ENCODE data around the gene TM7SF3.
"Not testable (repeated sequence)": the region's sequence is repeated elsewhere in the genome, so short reads cannot be mapped to it uniquely, and the experiment has no call there.

TM7SF3 gene

DNA sequence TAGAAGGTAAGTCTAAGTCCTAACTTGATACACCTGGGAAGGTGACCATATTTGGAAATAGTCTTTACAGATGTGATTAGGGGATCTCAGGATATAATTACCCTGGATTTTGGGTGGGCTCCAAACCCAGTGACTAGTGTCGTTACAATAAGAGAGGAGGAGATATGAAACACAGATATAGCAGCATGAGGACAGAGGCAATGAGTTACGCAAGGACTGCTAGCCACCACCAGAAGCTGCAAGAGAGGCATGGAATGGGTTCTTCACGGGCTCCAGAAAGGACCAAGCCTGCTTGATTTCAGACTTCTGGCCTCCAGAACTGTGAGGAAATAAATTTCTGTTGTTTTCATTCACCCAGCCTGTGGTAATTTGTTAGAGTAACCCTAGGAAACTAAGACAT, 47.3 kb downstream of the TM7SF3 start:
- no peak for DNase-seq (ENCODE audit: low read depth)

DNA sequence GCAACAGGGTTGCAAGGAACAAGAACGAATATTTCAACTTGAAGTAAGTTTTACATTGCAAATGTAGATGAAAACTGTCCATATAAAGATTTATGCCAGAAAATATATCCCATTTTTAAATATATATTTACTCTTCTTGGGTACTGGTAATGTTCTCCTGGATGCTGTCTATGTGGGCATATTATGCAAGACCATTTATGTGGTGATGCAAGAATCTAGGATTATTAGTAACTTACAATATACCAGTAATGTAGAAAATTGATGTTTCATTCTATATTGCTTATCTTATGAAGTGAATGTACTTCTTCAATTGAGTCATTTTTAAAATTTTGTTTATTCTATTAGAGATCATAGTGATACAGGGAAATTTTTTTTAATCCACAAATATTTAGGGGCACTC, 50.8 kb downstream of the TM7SF3 start:
- H3K4me3 ChIP-seq (ENCODE audit: low read depth, low read length), result no peak overlapping the region
- no peak for DNase-seq (ENCODE audit: low read depth)
- no peak for TF ChIP-seq CTCF (IDR thresholded peaks at IDR 0.05; ENCODE audit: control insufficient read depth, extremely low read depth, insufficient read depth)

More for the DNA sequence above, 47.3 kb downstream of the TM7SF3 start:
- no peak overlapping the region for H3K4me3 ChIP-seq (ENCODE audit: low read depth, low read length)
- no peak for TF ChIP-seq CTCF (IDR thresholded peaks at IDR 0.05; ENCODE audit: control insufficient read depth, extremely low read depth, insufficient read depth)

DNA sequence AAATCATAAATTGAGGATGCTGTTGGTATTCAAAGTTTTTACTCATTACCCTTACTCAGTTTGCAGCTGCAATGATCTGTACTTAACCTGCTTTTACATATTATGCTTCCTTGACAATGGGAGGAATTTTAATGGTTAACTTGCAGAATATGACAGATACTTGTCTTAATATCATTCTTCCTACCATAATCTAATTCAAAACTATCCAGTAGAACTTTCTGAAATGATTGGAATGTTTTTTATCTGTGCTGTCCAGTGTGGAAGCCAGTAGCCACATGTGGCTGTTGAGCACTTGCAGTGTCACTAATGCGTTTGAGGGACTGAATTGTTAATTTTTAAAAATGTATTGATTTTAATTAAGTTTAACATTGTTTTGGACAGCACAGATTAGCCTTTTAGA, 52.4 kb downstream of the TM7SF3 start:
- no peak for DNase-seq (ENCODE audit: low read depth)
- no peak for TF ChIP-seq CTCF (IDR thresholded peaks at IDR 0.05; ENCODE audit: control insufficient read depth, extremely low read depth, insufficient read depth)
- no peak overlapping the region for H3K4me3 ChIP-seq (ENCODE audit: low read depth, low read length)

DNA sequence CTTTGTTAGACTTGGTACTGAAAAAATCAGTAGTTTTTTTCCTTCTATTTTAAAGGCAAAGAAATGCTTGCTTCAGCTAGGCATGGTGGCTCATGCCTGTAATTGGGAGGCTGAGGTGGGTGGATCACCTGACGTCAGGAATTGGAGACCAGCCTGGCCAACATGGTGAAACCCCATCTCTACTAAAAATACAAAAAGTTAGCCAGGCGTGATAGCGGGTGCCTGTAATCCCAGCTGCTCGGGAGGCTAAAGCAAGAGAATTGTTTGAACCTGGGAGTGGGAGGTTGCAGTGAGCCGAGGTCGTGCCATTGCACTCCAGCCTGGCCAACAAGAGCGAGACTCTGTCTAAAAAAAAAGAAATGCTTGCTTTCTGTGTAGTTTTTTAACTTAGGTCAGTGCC, 52.8 kb downstream of the TM7SF3 start:
- not testable (repeated sequence) for H3K4me3 ChIP-seq (ENCODE audit: low read depth, low read length); DNase-seq (ENCODE audit: low read depth)

DNA sequence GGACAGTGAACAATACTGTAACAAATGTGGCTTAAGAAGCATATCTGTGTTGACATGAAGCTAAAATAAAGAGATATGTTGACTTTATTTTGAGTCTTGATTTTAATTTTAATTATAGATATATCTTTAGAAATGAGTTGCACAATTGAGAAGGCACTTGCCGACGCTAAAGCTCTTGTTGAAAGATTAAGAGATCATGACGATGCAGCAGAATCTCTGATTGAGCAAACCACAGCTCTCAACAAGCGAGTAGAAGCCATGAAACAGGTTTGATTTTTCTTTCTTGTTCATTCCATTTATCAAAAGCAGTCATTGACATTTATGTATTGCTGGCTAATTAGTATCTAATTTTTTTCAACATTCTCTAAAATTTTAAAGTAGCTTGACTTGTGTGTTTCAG, 60.2 kb downstream of the TM7SF3 start:
- no peak for TF ChIP-seq CTCF (IDR thresholded peaks at IDR 0.05; ENCODE audit: control insufficient read depth, extremely low read depth, insufficient read depth)
- no peak overlapping the region for H3K4me3 ChIP-seq (ENCODE audit: low read depth, low read length)
- DNase-seq (ENCODE audit: low read depth), result no peak

DNA sequence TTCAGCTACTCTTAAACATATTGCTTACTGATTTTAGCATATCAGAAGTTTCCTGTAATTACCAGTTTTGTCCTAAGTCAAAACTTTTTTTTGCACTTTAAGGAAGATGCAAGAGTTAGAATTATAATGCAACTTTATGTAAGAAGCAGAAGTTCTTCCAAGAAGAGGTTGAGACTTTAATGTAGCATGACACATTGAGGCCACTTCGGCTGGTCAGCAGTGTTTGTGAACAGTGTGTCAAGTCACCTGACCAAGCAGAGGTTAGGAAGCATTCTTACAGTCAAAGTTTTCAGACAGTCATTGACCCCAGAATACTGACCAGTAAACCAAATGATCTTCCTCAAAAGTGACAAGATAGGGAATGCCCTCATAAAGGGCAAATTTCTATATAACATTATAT, 60.7 kb downstream of the TM7SF3 start:
- no peak for DNase-seq (ENCODE audit: low read depth)
- no peak for TF ChIP-seq CTCF (IDR thresholded peaks at IDR 0.05; ENCODE audit: control insufficient read depth, extremely low read depth, insufficient read depth)
- H3K4me3 ChIP-seq (ENCODE audit: low read depth, low read length), result no peak overlapping the region

DNA sequence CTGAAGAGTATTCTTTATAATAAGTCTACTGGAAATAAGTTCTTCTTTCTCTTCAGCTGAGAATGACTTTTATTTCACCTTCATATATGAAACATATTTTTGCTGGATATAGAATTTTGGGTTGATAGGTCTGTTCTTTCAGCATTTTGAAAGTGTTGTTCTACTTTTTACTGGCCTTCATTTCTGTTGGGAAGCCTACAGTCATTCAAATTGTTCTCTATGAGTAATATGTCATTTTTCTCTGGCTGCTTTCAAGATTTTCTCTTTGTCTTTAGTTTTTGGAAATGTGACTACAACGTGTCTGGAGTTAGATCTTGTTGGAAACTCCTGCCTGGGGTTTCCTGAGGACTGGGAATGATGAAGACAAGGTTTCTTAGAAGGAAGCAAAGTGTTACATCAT, 65.9 kb downstream of the TM7SF3 start:
- no peak for TF ChIP-seq CTCF (IDR thresholded peaks at IDR 0.05; ENCODE audit: control insufficient read depth, extremely low read depth, insufficient read depth)
- H3K4me3 ChIP-seq (ENCODE audit: low read depth, low read length), result no peak overlapping the region
- no peak for DNase-seq (ENCODE audit: low read depth)

DNA sequence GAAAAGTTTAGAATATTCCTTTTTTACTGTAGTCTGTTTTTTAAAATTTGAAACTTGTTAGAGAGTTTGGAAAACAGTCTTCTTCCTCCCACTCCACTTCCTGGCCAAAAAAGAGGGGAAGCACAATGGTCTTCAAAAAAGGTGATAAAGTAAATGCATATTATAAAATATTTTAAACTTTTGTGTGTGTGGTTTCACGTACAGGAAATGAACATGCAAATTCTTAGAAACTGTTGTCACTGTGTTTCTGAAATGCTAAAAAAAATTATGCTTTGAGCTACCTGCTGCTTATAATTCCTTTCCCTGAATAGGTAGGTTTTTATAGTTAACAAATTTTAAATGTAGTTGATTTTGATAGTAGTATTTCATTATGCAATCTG, 73.0 kb downstream of the TM7SF3 start:
- no peak overlapping the region for H3K4me3 ChIP-seq (ENCODE audit: low read depth, low read length)
- no peak for TF ChIP-seq CTCF (IDR thresholded peaks at IDR 0.05; ENCODE audit: control insufficient read depth, extremely low read depth, insufficient read depth)
- no peak for DNase-seq (ENCODE audit: low read depth)

Data from LNCaP clone FGC (cell line).